ENCODE results near the gene PROC. TPM values are rescaled to one million over a fixed set of nuclear protein-coding genes. Genes with fewer than 3 reads are reported as not detected.
A peak's percentile ranks its signal among the peaks of the same experiment; 100 is the strongest.

Gene PROC
- total RNA-seq, 1 donor from 2014 or later: not detected

DNA sequence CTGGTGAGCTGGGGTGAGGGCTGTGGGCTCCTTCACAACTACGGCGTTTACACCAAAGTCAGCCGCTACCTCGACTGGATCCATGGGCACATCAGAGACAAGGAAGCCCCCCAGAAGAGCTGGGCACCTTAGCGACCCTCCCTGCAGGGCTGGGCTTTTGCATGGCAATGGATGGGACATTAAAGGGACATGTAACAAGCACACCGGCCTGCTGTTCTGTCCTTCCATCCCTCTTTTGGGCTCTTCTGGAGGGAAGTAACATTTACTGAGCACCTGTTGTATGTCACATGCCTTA, 10.5 kb downstream of the PROC start:
- Histone ChIP-seq H3K4me3 (no peak overlapping the region), H3K4me1 (peaks cover 2% of the 10 kb centered on the region), H3K27me3 (no peaks in the 10 kb centered on the region), H3K9me3 (no peaks in the 10 kb centered on the region), H3K36me3 (no peaks in the 10 kb centered on the region), H3K27ac (no peak overlapping the region)
- DNase-seq (ENCODE audit: extremely low spot score in 2 of 2): no peak
- no peak for TF ChIP-seq CTCF (IDR thresholded peaks at IDR 0.05)
- no peak for TF ChIP-seq POLR2AphosphoS5 (IDR thresholded peaks at IDR 0.05; ENCODE audit: insufficient read depth in 1 of 2, low read depth in 1 of 2)
- TF ChIP-seq POLR2A (IDR thresholded peaks at IDR 0.05): no peak
- intact Hi-C loops (cut with DNase I): no loop called here

DNA sequence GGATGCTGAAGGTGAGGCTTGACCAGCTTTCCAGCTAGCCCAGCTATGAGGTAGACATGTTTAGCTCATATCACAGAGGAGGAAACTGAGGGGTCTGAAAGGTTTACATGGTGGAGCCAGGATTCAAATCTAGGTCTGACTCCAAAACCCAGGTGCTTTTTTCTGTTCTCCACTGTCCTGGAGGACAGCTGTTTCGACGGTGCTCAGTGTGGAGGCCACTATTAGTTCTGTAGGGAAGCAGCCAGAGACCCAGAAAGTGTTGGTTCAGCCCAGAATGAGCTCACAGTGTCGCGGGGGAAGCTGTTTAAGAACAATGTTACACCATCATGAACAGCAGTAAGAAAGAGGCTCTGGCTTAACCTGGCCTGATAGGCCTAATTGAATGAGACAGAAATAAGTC, 11.1 kb downstream of the PROC start:
- Histone ChIP-seq H3K9me3 (no peaks in the 10 kb centered on the region), H3K27me3 (no peaks in the 10 kb centered on the region), H3K4me1 (no peaks in the 10 kb centered on the region), H3K4me3 (no peak overlapping the region), H3K36me3 (no peaks in the 10 kb centered on the region), H3K27ac (no peak overlapping the region)
- intact Hi-C loops (cut with DNase I): no loop called here
- TF ChIP-seq POLR2A (IDR thresholded peaks at IDR 0.05): no peak
- no peak for TF ChIP-seq CTCF (IDR thresholded peaks at IDR 0.05)
- TF ChIP-seq POLR2AphosphoS5 (IDR thresholded peaks at IDR 0.05; ENCODE audit: insufficient read depth in 1 of 2, low read depth in 1 of 2): no peak
- no peak for DNase-seq (ENCODE audit: extremely low spot score in 2 of 2)

DNA sequence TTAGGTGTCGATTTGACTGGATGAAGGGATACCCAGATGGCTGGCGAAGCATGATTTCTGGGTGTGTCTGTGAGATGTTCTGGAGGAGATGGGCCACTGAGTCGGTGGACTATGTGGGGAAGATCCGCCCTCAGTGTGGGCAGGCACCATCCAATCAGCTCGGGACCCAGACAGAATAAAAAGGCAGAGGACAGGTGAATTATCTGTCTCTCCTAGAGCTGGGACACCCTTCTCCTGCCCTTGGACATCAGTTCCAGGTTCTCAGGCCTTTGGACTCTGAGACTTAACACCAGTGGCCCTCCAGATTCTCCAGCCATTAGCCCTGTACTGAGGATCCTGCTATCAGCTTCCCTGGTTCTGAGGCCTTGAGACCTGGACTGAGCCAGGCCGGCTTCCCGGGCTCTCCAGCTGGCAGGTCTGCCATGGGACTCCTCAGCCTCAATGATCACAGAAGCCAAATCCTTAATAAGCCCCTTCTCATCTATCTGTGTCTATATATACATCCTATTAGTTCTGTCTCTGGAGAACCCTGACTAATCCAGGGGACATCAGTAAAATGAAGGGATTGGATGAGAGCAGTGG, 11.7 kb downstream of the PROC start:
- TF ChIP-seq POLR2AphosphoS5 (IDR thresholded peaks at IDR 0.05; ENCODE audit: insufficient read depth in 1 of 2, low read depth in 1 of 2): no peak
- no peak for TF ChIP-seq POLR2A (IDR thresholded peaks at IDR 0.05)
- TF ChIP-seq CTCF (IDR thresholded peaks at IDR 0.05): no peak
- DNase-seq (ENCODE audit: extremely low spot score in 2 of 2): peak in 1 of 2 donors; percentile 56

GRCh38 chr2:127431408-127432023, 13.3 kb downstream of the PROC start:
- intact Hi-C loops (cut with DNase I): no loop called here
- no peaks in the 10 kb centered on the region for H3K27me3 ChIP-seq

More for the DNA sequence above, 11.7 kb downstream of the PROC start:
- no peaks in the 10 kb centered on the region for H3K4me1 ChIP-seq
- H3K27ac ChIP-seq: no peak overlapping the region
- no peaks in the 10 kb centered on the region for H3K36me3 ChIP-seq
- intact Hi-C loops (cut with DNase I): no loop called here
- no peaks in the 10 kb centered on the region for H3K27me3 ChIP-seq
- no peak overlapping the region for H3K4me3 ChIP-seq
- no peaks in the 10 kb centered on the region for H3K9me3 ChIP-seq

More at GRCh38 chr2:127431408-127432023, 13.3 kb downstream of the PROC start:
- DNase-seq (ENCODE audit: extremely low spot score in 2 of 2): peak in 1 of 2 donors; percentile 58
- Histone ChIP-seq H3K27ac (no peak overlapping the region), H3K36me3 (no peaks in the 10 kb centered on the region), H3K4me3 (no peak overlapping the region), H3K4me1 (no peaks in the 10 kb centered on the region), H3K9me3 (no peaks in the 10 kb centered on the region)
- TF ChIP-seq POLR2A (IDR thresholded peaks at IDR 0.05) (no peak), CTCF (IDR thresholded peaks at IDR 0.05) (no peak), POLR2AphosphoS5 (IDR thresholded peaks at IDR 0.05; ENCODE audit: insufficient read depth in 1 of 2, low read depth in 1 of 2) (no peak)

Data from vagina (tissue), 2 donors.